Smooth muscle cell (in vitro differentiated cells): ENCODE data around the gene TTC33. TPM values are rescaled to one million over a fixed set of nuclear protein-coding genes. Genes with fewer than 3 reads are reported as not detected.

ENCODE experiments used
- DNase-seq: peaks from one replicate; lab custom pipeline; 2025; ENCODE audit not compliant: unreplicated experiment; lab: John Stamatoyannopoulos, UW
- H2AFZ ChIP-seq: fragments of 200-600 bp; sonication (generic); 2 replicates; pipeline ENCODE4 v1.6.0; 2016; ENCODE audit warnings: antibody characterized with exemption, low read depth, mild to moderate bottlenecking
- H3F3A ChIP-seq: fragments of 200-600 bp; sonication (generic); 2 replicates; pipeline ENCODE4 v1.6.0; 2017; ENCODE audit warnings: antibody characterized with exemption, low read depth
- H3K27ac ChIP-seq: fragments of 200-600 bp; sonication (generic); 2 replicates; pipeline ENCODE4 v1.5.1; 2016; ENCODE audit warnings: low read depth, mild to moderate bottlenecking
- H3K27me3 ChIP-seq: fragments of 200-600 bp; sonication (generic); 2 replicates; pipeline ENCODE4 v1.6.1; 2016; ENCODE audit warnings: low read depth, mild to moderate bottlenecking
- H3K36me3 ChIP-seq: fragments of 200-600 bp; sonication (generic); 2 replicates; pipeline ENCODE4 v1.5.1; 2016; ENCODE audit warnings: low read depth
- H3K4me1 ChIP-seq: fragments of 200-600 bp; sonication (generic); 2 replicates; pipeline ENCODE4 v1.5.1; 2016; ENCODE audit warnings: low read depth
- H3K4me2 ChIP-seq: fragments of 200-600 bp; sonication (generic); 2 replicates; pipeline ENCODE4 v1.6.0; 2016; ENCODE audit warnings: mild to moderate bottlenecking
- H3K4me3 ChIP-seq: fragments of 200-600 bp; sonication (generic); 2 replicates; pipeline ENCODE4 v1.5.1; 2016; ENCODE audit warnings: mild to moderate bottlenecking
- H3K79me2 ChIP-seq: fragments of 200-600 bp; sonication (generic); 2 replicates; pipeline ENCODE4 v1.6.0; 2016; ENCODE audit warnings: low read depth, mild to moderate bottlenecking
- H3K9ac ChIP-seq: fragments of 200-600 bp; sonication (generic); 2 replicates; pipeline ENCODE4 v1.6.0; 2016; ENCODE audit warnings: low read depth
- H3K9me3 ChIP-seq: fragments of 200-600 bp; sonication (generic); replicated peaks from 2 replicates; pipeline ENCODE4 v1.5.1; 2016; ENCODE audit warnings: low read depth
- H4K20me1 ChIP-seq: fragments of 200-600 bp; sonication (generic); 2 replicates; pipeline ENCODE4 v1.6.0; 2016; ENCODE audit warnings: low read depth
- WGBS: methylation state at CpG from one replicate; pipeline ENCODE4 v1.1.7; 2016; ENCODE audit warnings: low lambda C conversion rate; 5-methylcytosine and 5-hydroxymethylcytosine counted together
- polyA plus RNA-seq: library from polyadenylated mRNA; unstranded; fragments of >200 nt; fragmentation: Nextera tagmentation; extraction: Ambion mirVana; gene quantifications from 2 replicates; pipeline ENCODE4 v1.2.1, GENCODE V29; 2016
- total RNA-seq: library from RNA; depleted of rRNA; stranded (reverse); fragments of >200 nt; gene quantifications from 2 replicates; pipeline ENCODE4 v1.2.3, GENCODE V29; 2014
- TF ChIP-seq, protein P1 (sequence below): fragments of 200-600 bp; sonication (generic); IDR thresholded peaks from 2 replicates; pipeline ENCODE4 v1.5.1; 2017; ENCODE audit warnings: borderline replicate concordance, mild to moderate bottlenecking, antibody characterized with exemption; ENCODE audit not compliant: insufficient read depth, poor library complexity, severe bottlenecking

TTC33 gene
- total and polyA plus RNA-seq, 2 experiments from 2014 or later = 13.1 to 22.1 TPM

DNA sequence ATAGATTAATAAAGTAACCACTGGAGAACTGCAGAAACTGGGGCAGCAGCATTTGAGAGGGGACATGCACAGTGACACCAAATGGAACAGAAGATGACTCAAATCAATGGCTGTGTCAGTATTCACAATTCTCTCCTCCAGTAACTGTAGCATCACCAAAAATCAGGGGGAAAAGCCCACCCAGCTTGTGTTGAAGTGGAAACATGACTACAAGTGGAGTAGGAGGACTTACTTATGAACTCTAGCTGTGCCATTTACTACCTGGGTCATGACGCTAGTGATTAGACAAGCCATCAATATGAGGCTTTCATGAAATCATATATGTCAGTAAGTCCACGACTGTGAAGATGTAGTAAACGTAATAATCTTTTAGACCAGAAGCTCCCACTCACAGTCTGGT lies 275.8 kb downstream of the TTC33 start:
- no peak for DNase-seq
- Histone ChIP-seq H3K4me3 (no peak overlapping the region), H3F3A (no peaks in the 10 kb centered on the region), H3K27me3 (no peaks in the 10 kb centered on the region), H3K4me1 (no peaks in the 10 kb centered on the region), H3K27ac (no peak overlapping the region), H2AFZ (no peak overlapping the region), H3K79me2 (no peaks in the 10 kb centered on the region), H4K20me1 (no peaks in the 10 kb centered on the region), H3K9ac (no peak overlapping the region), H3K4me2 (no peak overlapping the region), H3K9me3 (no peaks in the 10 kb centered on the region), H3K36me3 (no peaks in the 10 kb centered on the region)
- TF ChIP-seq, protein P1, sequence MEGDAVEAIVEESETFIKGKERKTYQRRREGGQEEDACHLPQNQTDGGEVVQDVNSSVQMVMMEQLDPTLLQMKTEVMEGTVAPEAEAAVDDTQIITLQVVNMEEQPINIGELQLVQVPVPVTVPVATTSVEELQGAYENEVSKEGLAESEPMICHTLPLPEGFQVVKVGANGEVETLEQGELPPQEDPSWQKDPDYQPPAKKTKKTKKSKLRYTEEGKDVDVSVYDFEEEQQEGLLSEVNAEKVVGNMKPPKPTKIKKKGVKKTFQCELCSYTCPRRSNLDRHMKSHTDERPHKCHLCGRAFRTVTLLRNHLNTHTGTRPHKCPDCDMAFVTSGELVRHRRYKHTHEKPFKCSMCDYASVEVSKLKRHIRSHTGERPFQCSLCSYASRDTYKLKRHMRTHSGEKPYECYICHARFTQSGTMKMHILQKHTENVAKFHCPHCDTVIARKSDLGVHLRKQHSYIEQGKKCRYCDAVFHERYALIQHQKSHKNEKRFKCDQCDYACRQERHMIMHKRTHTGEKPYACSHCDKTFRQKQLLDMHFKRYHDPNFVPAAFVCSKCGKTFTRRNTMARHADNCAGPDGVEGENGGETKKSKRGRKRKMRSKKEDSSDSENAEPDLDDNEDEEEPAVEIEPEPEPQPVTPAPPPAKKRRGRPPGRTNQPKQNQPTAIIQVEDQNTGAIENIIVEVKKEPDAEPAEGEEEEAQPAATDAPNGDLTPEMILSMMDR = no peak
- 56% methylated on average over 3 of the region's 3 CpGs for WGBS

DNA sequence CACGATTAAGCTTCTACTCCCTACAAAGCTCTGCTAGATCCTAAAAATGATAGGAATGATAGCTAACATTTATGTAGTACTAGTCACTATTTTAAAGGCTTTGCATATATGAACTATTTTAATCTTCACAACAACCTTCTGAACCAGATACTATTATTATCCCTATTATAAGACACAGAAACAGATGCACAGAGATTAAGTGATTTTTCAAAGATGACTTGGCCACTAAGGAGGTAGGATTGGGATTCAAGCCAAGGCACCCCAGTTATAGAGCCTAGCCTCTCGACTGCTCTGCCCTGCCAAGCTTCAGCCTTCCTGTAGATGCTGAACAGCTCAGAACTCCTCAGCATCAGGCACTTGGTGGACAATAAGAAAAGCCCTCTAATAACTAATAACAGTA lies 277.0 kb downstream of the TTC33 start:
- H2AFZ ChIP-seq = no peak overlapping the region
- H3K9me3 ChIP-seq = no peaks in the 10 kb centered on the region
- no peaks in the 10 kb centered on the region for H4K20me1 ChIP-seq
- no peaks in the 10 kb centered on the region for H3K36me3 ChIP-seq
- DNase-seq = no peak
- TF ChIP-seq, protein P1 = no peak
- no peak overlapping the region for H3K9ac ChIP-seq
- H3K4me1 ChIP-seq = no peaks in the 10 kb centered on the region
- no peak overlapping the region for H3K4me3 ChIP-seq
- H3K27ac ChIP-seq = no peak overlapping the region
- H3K79me2 ChIP-seq = no peaks in the 10 kb centered on the region
- no peak overlapping the region for H3K4me2 ChIP-seq
- 83% methylated on average over 2 of the region's 2 CpGs for WGBS
- no peaks in the 10 kb centered on the region for H3K27me3 ChIP-seq
- no peaks in the 10 kb centered on the region for H3F3A ChIP-seq

DNA sequence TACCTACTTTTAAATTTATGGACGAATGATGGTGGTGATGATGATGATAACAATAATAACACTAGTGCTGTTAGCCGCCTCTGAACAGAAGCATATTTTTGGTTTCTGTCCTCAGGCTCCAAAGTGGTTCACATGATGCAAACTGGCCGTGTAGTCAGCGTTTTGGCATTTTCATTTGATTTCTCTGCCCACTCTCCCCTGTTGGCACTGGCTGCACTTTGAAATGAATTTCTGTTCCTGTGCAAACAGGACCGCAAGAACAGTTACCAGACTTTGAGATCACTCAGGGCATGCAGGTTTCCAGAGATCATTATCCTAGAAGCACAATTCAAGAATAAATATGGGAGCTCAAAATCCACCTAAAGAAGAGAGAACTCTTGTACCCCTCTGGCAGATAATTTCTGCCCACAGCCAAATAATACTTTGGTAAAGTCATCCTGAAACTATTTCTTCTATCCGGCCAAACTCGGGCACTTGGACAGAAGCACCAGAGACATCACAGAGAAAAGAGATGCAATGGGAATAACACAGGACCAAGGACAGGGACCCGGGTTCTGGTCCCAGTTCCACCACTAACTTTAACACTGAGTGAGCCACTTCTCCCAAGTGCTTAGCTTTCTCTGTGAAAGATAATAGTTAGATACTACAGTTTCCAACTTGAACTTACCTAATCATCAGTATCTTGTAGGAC lies 277.8 kb downstream of the TTC33 start:
- Histone ChIP-seq H3K36me3 (no peaks in the 10 kb centered on the region), H2AFZ (no peak overlapping the region), H3F3A (no peaks in the 10 kb centered on the region), H3K4me1 (no peaks in the 10 kb centered on the region), H3K27ac (no peak overlapping the region), H3K9ac (no peak overlapping the region), H3K79me2 (no peaks in the 10 kb centered on the region), H3K9me3 (no peaks in the 10 kb centered on the region), H3K27me3 (no peaks in the 10 kb centered on the region), H3K4me3 (no peak overlapping the region), H3K4me2 (no peak overlapping the region), H4K20me1 (no peaks in the 10 kb centered on the region)
- TF ChIP-seq, protein P1 = no peak
- 71% methylated on average over 8 of the region's 8 CpGs for WGBS
- no peak for DNase-seq

DNA sequence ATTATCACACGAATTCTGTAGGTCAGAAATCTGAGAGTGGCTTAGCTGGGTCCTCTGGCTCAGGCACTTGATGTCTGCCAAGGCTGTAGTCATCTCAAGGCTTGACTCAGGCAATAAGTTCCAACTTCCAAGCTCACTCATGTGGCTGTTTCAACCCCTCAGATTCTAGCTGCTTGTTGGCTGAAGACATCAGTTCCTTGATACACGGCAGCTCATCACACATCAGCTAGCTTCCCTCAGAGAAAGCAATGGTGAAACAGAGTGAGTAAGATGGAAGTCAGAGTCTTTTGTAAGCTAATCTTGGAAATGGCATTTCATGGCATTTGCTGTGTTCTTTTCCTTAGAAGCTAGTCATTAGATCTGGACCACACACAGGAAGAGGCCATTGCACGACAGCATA lies 280.2 kb downstream of the TTC33 start:
- H2AFZ ChIP-seq = no peak overlapping the region
- H3K27ac ChIP-seq = no peak overlapping the region
- DNase-seq = no peak
- H3K79me2 ChIP-seq = no peaks in the 10 kb centered on the region
- WGBS = 88% methylated on average over 3 of the region's 3 CpGs
- H3K9ac ChIP-seq = no peak overlapping the region
- H3K4me2 ChIP-seq = no peak overlapping the region
- H3K36me3 ChIP-seq = no peaks in the 10 kb centered on the region
- H4K20me1 ChIP-seq = no peaks in the 10 kb centered on the region
- H3K4me1 ChIP-seq = no peaks in the 10 kb centered on the region
- no peak overlapping the region for H3K4me3 ChIP-seq
- no peaks in the 10 kb centered on the region for H3K27me3 ChIP-seq
- TF ChIP-seq, protein P1 = no peak
- H3F3A ChIP-seq = no peaks in the 10 kb centered on the region
- H3K9me3 ChIP-seq = no peaks in the 10 kb centered on the region
